ENCODE data around the gene TFAP2C. TPM values are rescaled to one million over a fixed set of nuclear protein-coding genes. Genes with fewer than 3 reads are reported as not detected.

Gene TFAP2C
- total and polyA plus RNA-seq, 9 donors, result 0.18 to 7.7 (median 0.66) TPM

- WGBS, 3 donors, result 65 to 66% (median 65%) methylated on average over 6 of the region's 6 CpGs
- no peak for DNase-seq
- H3K4me3 ChIP-seq, result no peak overlapping the region
- H3K27me3 ChIP-seq, result no peaks in the 10 kb centered on the region
- intact Hi-C loops (cut with DNase I), result no loop called here
- TF ChIP-seq CTCF (IDR thresholded peaks at IDR 0.05) (no peak), POLR2A (IDR thresholded peaks at IDR 0.05) (no peak), EP300 (IDR thresholded peaks at IDR 0.05) (no peak)
- H3K27ac ChIP-seq, result no peak overlapping the region
- H3K36me3 ChIP-seq, result no peaks in the 10 kb centered on the region
- no peaks in the 10 kb centered on the region for H3K4me1 ChIP-seq (ENCODE audit: insufficient read depth)
- no peaks in the 10 kb centered on the region for H3K9me3 ChIP-seq
These were observed 38.2 kb upstream of the TFAP2C start for GRCh38 chr20:56590888-56591287.

DNA sequence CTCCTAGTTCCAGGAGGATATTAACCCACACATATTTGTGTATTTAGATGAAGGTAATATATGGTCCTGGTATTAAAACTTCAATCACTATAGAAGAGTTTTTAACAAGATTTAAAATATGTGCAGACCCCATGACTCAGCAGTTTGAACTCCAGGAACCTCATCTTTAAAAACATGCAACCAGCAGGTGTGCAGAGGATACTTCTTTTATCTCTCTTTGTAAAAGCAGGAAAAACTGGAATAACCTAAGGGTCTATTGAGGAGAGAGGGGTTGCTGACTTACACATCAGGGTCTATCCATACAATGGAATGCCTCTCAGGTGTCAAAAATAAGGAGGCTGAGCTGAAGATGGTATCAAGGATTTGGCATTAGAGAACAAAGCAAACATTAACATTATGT lies 36.9 kb upstream of the TFAP2C start:
- intact Hi-C loops (cut with DNase I), result no loop called here

DNA sequence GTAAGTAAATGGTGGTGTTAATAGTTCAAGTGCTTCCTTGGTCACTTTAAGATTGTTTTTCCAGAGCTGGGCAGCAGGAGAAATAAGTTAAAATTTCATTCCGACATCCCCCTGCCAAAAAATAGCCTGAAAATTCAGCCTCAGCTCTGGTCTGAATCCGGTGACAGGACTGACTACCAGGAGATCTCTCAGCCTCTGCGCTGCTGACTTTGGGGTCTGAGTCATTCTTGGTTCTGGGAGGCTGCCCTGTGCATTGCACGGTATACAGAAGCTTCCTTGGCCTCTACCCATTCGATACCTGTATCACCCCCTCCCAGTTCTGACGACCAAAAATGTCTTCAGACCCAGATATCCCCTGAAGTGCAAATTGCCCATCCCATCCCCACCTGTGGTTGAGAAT lies 36.3 kb upstream of the TFAP2C start:
- Histone ChIP-seq H3K27ac (no peak overlapping the region), H3K4me3 (no peak overlapping the region), H3K4me1 (ENCODE audit: insufficient read depth) (no peaks in the 10 kb centered on the region), H3K27me3 (no peaks in the 10 kb centered on the region), H3K9me3 (no peaks in the 10 kb centered on the region), H3K36me3 (no peaks in the 10 kb centered on the region)
- no peak for TF ChIP-seq POLR2A (IDR thresholded peaks at IDR 0.05)
- no peak for TF ChIP-seq CTCF (IDR thresholded peaks at IDR 0.05)
- TF ChIP-seq EP300 (IDR thresholded peaks at IDR 0.05), result no peak
- no peak for DNase-seq
- 59 to 76% (median 64%) methylated on average over 6 of the region's 6 CpGs for WGBS, 3 donors
- intact Hi-C loops (cut with DNase I), result no loop called here

More for the DNA sequence above, 36.9 kb upstream of the TFAP2C start:
- H3K27ac ChIP-seq, result no peak overlapping the region
- no peaks in the 10 kb centered on the region for H3K27me3 ChIP-seq
- DNase-seq, result no peak
- no peaks in the 10 kb centered on the region for H3K36me3 ChIP-seq
- H3K4me1 ChIP-seq (ENCODE audit: insufficient read depth), result no peaks in the 10 kb centered on the region
- TF ChIP-seq POLR2A (IDR thresholded peaks at IDR 0.05) (no peak), CTCF (IDR thresholded peaks at IDR 0.05) (no peak), EP300 (IDR thresholded peaks at IDR 0.05) (no peak)
- H3K4me3 ChIP-seq, result no peak overlapping the region
- no peaks in the 10 kb centered on the region for H3K9me3 ChIP-seq

DNA sequence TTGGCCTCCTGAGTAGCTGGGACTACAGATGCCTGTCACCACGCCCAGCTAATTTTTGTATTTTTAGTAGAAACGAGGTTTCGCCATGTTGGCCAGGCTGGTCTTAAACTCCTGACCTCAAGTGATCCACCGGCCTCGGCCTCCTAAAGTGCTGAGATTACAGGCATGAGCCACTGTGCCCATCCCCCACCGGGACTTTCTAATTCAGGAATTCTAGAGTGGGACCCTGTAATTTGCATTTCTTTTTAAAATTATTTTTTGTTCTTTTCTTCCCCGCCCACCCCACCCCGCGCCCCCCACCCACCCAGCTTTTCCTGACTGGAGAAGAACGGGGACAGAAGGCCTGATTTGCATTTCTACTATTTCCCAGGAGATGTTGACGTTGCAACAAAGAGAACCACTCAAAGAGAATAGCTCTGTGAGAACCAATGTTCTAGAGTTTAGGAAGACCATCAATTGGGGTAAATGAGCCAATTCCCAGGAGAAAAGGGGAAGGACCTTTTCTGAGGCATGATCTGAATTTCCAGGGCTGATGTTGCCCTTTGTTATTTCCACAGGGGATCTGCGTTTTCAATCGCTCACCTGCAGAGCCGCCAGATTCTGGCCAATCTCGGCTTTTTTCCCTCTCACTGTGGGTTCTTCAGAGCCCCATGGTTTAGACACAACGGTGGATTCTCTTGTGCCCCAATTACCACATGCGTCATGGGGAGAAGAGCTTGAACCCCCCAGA lies 33.2 kb upstream of the TFAP2C start:
- H3K4me3 ChIP-seq, result no peak overlapping the region

More for the DNA sequence above, 33.2 kb upstream of the TFAP2C start:
- intact Hi-C loops (cut with DNase I), result no loop called here
- WGBS, 3 donors, result 72 to 79% (median 76%) methylated on average over 17 of the region's 17 CpGs
- TF ChIP-seq POLR2A (IDR thresholded peaks at IDR 0.05) (no peak), CTCF (IDR thresholded peaks at IDR 0.05) (no peak), EP300 (IDR thresholded peaks at IDR 0.05) (no peak)
- H3K27me3 ChIP-seq, result no peaks in the 10 kb centered on the region
- no peak for DNase-seq
- H3K9me3 ChIP-seq, result no peaks in the 10 kb centered on the region
- H3K4me1 ChIP-seq (ENCODE audit: insufficient read depth), result no peaks in the 10 kb centered on the region
- H3K27ac ChIP-seq, result no peak overlapping the region
- H3K36me3 ChIP-seq, result no peaks in the 10 kb centered on the region
